WERI-Rb-1 (cell line): ENCODE data around the gene BARX2.

ENCODE experiments used
- DNase-seq: peaks from one replicate; pipeline ENCODE4 v3.0.0-alpha.2; 2020
- H3K27ac ChIP-seq: fragments of 250-450 bp; sonication (Bioruptor Pico); 2 replicates; pipeline ENCODE4 v1.5.1; 2020; ENCODE audit warnings: mild to moderate bottlenecking, moderate library complexity
- H3K27me3 ChIP-seq: fragments of 250-450 bp; sonication (Bioruptor Pico); 2 replicates; pipeline ENCODE4 v1.5.1; 2021; ENCODE audit warnings: mild to moderate bottlenecking, low read depth, moderate library complexity; ENCODE audit not compliant: insufficient read depth, severe bottlenecking
- H3K36me3 ChIP-seq: fragments of 250-450 bp; sonication (Bioruptor Pico); 2 replicates; pipeline ENCODE4 v1.5.1; 2020; ENCODE audit warnings: mild to moderate bottlenecking, moderate library complexity
- H3K4me3 ChIP-seq: 2 replicates; pipeline ENCODE4 v1.5.1; 2011; ENCODE audit warnings: low read depth, mild to moderate bottlenecking, control low read depth, low read length
- H3K9me3 ChIP-seq: fragments of 250-450 bp; sonication (Bioruptor Pico); 2 replicates; pipeline ENCODE4 v1.5.1; 2021; ENCODE audit warnings: mild to moderate bottlenecking, moderate library complexity; ENCODE audit not compliant: severe bottlenecking
- TF ChIP-seq, protein P1 (sequence below): IDR thresholded peaks from 2 replicates; pipeline ENCODE4 v1.5.1; 2011; ENCODE audit warnings: low read depth, mild to moderate bottlenecking, control low read depth, inconsistent platforms, low read length

Gene BARX2

DNA sequence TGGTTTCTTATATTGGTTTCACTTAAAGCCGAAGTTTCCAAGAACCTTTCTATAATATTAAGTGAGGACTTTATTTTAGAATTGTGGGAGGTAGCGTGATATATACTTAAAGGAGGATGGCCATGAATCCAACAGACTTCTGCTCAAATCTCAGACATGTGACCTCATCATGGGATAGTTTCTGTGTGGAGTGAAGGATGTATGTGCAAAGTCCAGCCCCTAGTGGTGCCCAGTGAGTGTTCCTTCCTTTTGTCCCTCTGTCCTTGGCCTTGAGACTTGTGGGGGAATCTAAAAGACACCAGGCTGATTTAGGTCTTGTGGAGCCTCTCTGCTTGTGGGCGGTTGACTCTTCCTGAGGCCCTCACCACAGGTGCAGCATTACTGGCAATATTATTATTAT lies 43.7 kb downstream of the BARX2 start:
- H3K27me3 ChIP-seq, result peaks cover 83% of the 10 kb centered on the region
- no peaks in the 10 kb centered on the region for H3K36me3 ChIP-seq
- no peak overlapping the region for H3K27ac ChIP-seq
- no peak for DNase-seq
- no peak overlapping the region for H3K4me3 ChIP-seq
- TF ChIP-seq, protein P1, sequence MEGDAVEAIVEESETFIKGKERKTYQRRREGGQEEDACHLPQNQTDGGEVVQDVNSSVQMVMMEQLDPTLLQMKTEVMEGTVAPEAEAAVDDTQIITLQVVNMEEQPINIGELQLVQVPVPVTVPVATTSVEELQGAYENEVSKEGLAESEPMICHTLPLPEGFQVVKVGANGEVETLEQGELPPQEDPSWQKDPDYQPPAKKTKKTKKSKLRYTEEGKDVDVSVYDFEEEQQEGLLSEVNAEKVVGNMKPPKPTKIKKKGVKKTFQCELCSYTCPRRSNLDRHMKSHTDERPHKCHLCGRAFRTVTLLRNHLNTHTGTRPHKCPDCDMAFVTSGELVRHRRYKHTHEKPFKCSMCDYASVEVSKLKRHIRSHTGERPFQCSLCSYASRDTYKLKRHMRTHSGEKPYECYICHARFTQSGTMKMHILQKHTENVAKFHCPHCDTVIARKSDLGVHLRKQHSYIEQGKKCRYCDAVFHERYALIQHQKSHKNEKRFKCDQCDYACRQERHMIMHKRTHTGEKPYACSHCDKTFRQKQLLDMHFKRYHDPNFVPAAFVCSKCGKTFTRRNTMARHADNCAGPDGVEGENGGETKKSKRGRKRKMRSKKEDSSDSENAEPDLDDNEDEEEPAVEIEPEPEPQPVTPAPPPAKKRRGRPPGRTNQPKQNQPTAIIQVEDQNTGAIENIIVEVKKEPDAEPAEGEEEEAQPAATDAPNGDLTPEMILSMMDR, result no peak
- H3K9me3 ChIP-seq, result no peaks in the 10 kb centered on the region

DNA sequence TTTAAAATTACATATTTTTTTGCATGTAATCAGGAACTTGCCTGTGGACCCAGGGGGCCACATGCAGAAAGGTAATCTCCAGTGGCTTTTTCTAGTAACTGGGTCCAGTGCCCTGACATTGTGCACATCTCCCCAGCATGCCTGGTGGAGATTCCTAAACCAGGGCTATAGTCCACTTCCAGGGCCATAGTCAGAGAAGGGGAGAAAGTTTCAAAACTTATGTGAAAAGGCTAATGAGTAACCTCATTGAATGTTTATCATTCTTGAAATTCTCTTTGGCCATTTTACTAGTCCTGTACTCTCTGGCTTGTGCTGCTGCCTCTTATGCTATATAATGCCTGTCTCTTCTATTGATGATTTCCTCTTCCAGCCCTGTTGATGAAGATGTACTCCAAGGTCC lies 47.8 kb downstream of the BARX2 start:
- no peak for DNase-seq
- TF ChIP-seq, protein P1, result no peak
- H3K9me3 ChIP-seq, result no peaks in the 10 kb centered on the region
- no peak overlapping the region for H3K27ac ChIP-seq
- H3K27me3 ChIP-seq, result peaks cover 84% of the 10 kb centered on the region
- H3K4me3 ChIP-seq, result no peak overlapping the region
- H3K36me3 ChIP-seq, result no peaks in the 10 kb centered on the region

DNA sequence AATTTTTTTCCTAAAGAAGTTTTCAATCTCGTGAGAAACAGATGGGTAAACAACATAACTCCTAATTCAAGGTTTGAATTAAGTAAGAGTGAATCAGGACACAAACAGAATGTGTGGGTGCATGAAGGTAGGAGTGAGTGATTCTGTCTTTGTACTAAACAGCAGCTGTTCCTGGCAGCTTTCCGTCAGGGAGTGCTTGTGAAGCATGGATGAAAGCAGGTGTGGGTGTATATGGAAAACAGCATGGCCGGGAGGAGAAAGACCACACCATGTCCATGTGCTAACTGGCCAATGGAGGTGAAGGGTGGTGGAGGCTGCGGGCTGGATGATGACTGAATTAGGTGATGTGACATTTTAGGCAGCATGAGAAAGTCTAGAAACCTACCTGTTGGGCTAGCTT lies 49.6 kb downstream of the BARX2 start:
- Histone ChIP-seq H3K4me3 (no peak overlapping the region), H3K36me3 (no peaks in the 10 kb centered on the region), H3K9me3 (no peaks in the 10 kb centered on the region), H3K27me3 (peaks cover 76% of the 10 kb centered on the region), H3K27ac (no peak overlapping the region)
- TF ChIP-seq, protein P1, result no peak
- DNase-seq, result no peak

DNA sequence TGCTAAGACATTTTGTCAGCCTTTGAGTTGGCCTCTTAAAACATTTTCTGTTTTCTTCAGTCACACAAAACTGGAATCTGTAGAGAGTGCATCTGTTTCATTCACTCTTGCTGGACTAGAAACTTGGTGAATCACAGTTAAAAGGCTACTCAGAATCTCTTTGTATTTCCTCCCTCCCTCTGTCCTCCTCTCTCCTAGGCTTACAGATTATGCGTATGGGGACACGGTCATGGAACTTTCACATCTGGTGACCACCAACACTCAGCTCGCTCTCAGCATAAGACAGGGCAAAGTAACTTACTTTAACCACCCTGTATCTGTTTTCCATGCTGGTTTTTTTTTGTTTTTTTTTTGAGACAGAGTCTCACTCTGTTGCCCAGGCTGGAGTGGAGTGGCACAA lies 50.4 kb downstream of the BARX2 start:
- Histone ChIP-seq H3K9me3 (peaks cover 3% of the 10 kb centered on the region), H3K27ac (no peak overlapping the region), H3K4me3 (no peak overlapping the region), H3K36me3 (no peaks in the 10 kb centered on the region), H3K27me3 (peaks cover 75% of the 10 kb centered on the region)
- DNase-seq, result no peak
- TF ChIP-seq, protein P1, result no peak

DNA sequence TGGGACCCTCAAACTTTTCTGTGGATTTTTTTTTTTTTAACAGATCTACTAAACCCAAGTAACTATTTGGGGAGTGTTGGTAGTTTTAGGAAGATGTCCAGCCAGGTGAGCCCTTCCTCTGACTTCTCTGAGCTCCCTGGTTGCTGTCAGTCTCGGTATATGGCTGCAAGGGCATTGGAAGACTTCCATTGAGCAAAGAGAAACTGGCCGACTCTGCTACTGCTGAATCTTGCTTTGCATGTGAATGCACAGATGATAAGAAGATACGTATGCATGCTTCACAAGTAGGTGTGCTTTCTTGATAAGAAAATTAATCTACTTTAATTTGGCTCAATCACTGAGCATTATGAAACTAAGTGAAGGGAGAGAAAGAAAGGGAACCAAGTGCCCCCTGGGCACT lies 51.1 kb downstream of the BARX2 start:
- H3K27ac ChIP-seq, result no peak overlapping the region
- H3K36me3 ChIP-seq, result no peaks in the 10 kb centered on the region
- no peak overlapping the region for H3K4me3 ChIP-seq
- TF ChIP-seq, protein P1, result no peak
- peaks cover 77% of the 10 kb centered on the region for H3K27me3 ChIP-seq
- H3K9me3 ChIP-seq, result peaks cover 5% of the 10 kb centered on the region
- no peak for DNase-seq

DNA sequence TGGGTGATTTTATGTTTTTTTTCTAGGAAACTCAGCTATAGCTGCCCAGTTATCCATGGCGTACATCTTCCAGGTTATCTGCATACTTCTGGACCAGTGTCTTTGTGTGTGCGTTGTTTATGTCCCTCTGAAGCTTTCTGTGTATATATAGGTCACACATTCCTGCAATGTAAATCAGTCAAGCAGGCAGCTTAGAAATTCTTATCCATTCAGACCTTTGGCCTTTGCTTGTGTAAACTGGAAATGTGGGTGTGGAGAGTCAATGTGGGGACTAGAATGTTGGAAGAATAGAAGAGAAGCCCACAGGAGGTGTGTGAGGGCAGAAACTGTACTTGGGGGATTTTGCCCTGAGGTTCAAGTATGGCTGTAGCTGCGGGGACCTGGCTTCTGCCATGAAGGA lies 51.7 kb downstream of the BARX2 start:
- no peak overlapping the region for H3K4me3 ChIP-seq
- TF ChIP-seq, protein P1, result no peak
- no peak overlapping the region for H3K27ac ChIP-seq
- DNase-seq, result no peak
- no peaks in the 10 kb centered on the region for H3K36me3 ChIP-seq
- peaks cover 5% of the 10 kb centered on the region for H3K9me3 ChIP-seq
- H3K27me3 ChIP-seq, result peaks cover 75% of the 10 kb centered on the region
